Fibroblast of skin of scalp (primary cell): Measurements from ENCODE around the gene PPP1R9A. TPM values are rescaled to one million over a fixed set of nuclear protein-coding genes. Genes with fewer than 3 reads are reported as not detected.
A peak's percentile ranks its signal among the peaks of the same experiment; 100 is the strongest.

ENCODE experiments used
- DNase-seq: peaks from one replicate; pipeline ENCODE4 v3.0.0-alpha.2; 2013
- polyA plus RNA-seq, 2 experiments: library from polyadenylated mRNA; unstranded; fragments of 120-200 nt; gene quantifications; one replicate each; pipeline ENCODE4 v1.2.1, GENCODE V29; 2013; ENCODE audit not compliant: insufficient read length in 2 of 2

The PPP1R9A gene
- polyA plus RNA-seq (2013, experiment 1 of 2; ENCODE audit: insufficient read length) = 0.41 TPM
- polyA plus RNA-seq (2013, experiment 2 of 2; ENCODE audit: insufficient read length) = 0.96 TPM

GRCh38 chr7:94907026-94907810 is at the start of gene PPP1R9A:
PPP1R9A (plus strand) TSS chr7:94907594; CDS start chr7:94910114, 2,520 bp downstream.
- DNase-seq = peak; percentile 30

GRCh38 chr7:94871132-94871531 is 36.3 kb upstream of the PPP1R9A start:
- no peak for DNase-seq

- no peak for DNase-seq
These were observed 34.2 kb upstream of the PPP1R9A start for GRCh38 chr7:94873239-94873638.

GRCh38 chr7:94874036-94874785 is 33.2 kb upstream of the PPP1R9A start:
- peak; percentile 72 for DNase-seq

- DNase-seq = no peak
These were observed 32.2 kb upstream of the PPP1R9A start for GRCh38 chr7:94875201-94875600.

- no peak for DNase-seq
These were observed 29.4 kb upstream of the PPP1R9A start for GRCh38 chr7:94877731-94878670.

- no peak for DNase-seq
These were observed 24.5 kb upstream of the PPP1R9A start for GRCh38 chr7:94882891-94883290.

GRCh38 chr7:94883616-94884015 is 23.8 kb upstream of the PPP1R9A start:
- no peak for DNase-seq

- DNase-seq = no peak
These were observed 18.8 kb upstream of the PPP1R9A start for GRCh38 chr7:94888551-94888950.

- no peak for DNase-seq
These were observed 18.3 kb upstream of the PPP1R9A start for GRCh38 chr7:94888995-94889523.

GRCh38 chr7:94890216-94890615 is 17.2 kb upstream of the PPP1R9A start:
- DNase-seq = no peak

- DNase-seq = no peak
These were observed 13.7 kb upstream of the PPP1R9A start for GRCh38 chr7:94893661-94894060.

- no peak for DNase-seq
These were observed 9.9 kb upstream of the PPP1R9A start for GRCh38 chr7:94897541-94897940.

- no peak for DNase-seq
These were observed 9.1 kb upstream of the PPP1R9A start for GRCh38 chr7:94898340-94898739.

- no peak for DNase-seq
These were observed 5.4 kb upstream of the PPP1R9A start for GRCh38 chr7:94901981-94902380.

GRCh38 chr7:94903971-94904370 is 3.4 kb upstream of the PPP1R9A start:
- no peak for DNase-seq

- no peak for DNase-seq
These were observed 2.4 kb upstream of the PPP1R9A start for GRCh38 chr7:94904982-94905381.

- DNase-seq = no peak
These were observed 1.1 kb upstream of the PPP1R9A start for GRCh38 chr7:94906065-94906851.

GRCh38 chr7:94907811-94908322 is 473 bp downstream of the PPP1R9A start:
- peak; percentile 9 for DNase-seq

- DNase-seq = peak; percentile 3
These were observed 1.2 kb downstream of the PPP1R9A start for GRCh38 chr7:94908323-94909178.
